Sciatic nerve (tissue), 2 donors: ENCODE results near the gene ZCCHC17. TPM values are rescaled to one million over a fixed set of nuclear protein-coding genes. Genes with fewer than 3 reads are reported as not detected.

ENCODE experiments used
- ATAC-seq: fragments of 200-7000 bp; cut with Tn5 transposase; one replicate; pipeline ENCODE4 v1.9.1; 2020; ENCODE audit warnings: mild to moderate bottlenecking, moderate library complexity
- DNase-seq: peaks from one replicate; pipeline ENCODE4 v3.0.0-alpha.2; 2020; ENCODE audit warnings: low spot score
- intact Hi-C: fragments of 100-400 bp; cut with DNase I; formaldehyde crosslinking; loops from one replicate; pipeline ENCODE4 v1.14.2; 2022
- total RNA-seq: library from RNA; stranded (reverse); fragmentation: NEBNext Ultra II Directional; extraction: Animal tissue kit (Norgen Biotek cat#: 25700); gene quantifications from one replicate; pipeline ENCODE4 v1.2.1, GENCODE V29; 2021
- donor health status: DM: no; HTN: no; CAD: no.
- donor health status: DM: no; HTN: no; CAD: no.

ZCCHC17 gene
- total RNA-seq, 1 donor from 2014 or later, result 27.1 TPM

GRCh38 chr1:31409946-31410858, 113.4 kb downstream of the ZCCHC17 start:
- no peak for ATAC-seq
- intact Hi-C loops, result no loop called here
- no peak for DNase-seq

DNA sequence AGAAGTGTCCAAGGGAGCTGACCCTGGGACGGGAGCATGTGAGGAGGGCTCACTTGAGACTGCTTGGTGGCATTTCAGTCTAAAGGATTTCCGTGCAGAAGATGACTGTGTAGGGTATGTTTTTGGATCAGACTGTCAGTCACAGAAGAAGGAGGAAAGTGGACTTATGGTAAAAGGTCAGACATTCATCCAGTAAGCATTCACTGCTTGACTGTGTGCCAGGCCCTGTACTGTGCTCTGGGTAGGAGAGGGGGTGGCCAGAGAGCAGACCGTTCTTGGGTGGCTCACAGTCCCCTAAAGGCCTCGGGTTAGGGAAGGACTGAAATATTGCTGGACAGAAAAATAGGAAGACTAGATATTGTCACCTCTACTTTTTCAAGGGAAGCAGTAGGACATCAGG, 114.0 kb downstream of the ZCCHC17 start:
- ATAC-seq (no peak), DNase-seq (no peak)
- intact Hi-C loops, result no loop called here

DNA sequence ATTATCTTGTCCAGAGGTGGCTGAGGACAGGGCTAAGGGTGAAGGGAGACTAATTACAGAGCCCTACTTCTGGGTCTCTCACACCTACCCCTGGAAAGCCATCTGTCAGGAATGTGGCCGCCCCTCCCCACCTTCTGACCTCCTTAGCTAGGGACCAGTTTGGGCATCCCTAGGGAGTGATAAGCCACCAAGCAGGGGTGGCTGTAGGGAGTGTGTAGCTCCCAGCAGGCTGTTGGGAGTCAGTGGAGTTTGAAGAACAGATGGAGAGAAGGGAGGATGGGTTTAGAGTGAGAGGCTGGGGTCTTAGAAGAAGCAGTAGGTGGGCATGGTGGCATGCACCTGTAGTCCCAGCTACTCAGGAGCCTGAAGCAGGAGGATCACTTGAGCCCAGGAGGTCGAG, 115.4 kb downstream of the ZCCHC17 start:
- DNase-seq (no peak), ATAC-seq (no peak)
- intact Hi-C loops, result no loop called here

GRCh38 chr1:31412732-31413404, 116.0 kb downstream of the ZCCHC17 start, which contains the start of gene SERINC2:
TSS of gene SERINC2 (plus strand) at chr1:31413213. CDS start at chr1:31413266, 53 bp downstream.
- DNase-seq (no peak), ATAC-seq (no peak)
- intact Hi-C loops, result no loop called here

DNA sequence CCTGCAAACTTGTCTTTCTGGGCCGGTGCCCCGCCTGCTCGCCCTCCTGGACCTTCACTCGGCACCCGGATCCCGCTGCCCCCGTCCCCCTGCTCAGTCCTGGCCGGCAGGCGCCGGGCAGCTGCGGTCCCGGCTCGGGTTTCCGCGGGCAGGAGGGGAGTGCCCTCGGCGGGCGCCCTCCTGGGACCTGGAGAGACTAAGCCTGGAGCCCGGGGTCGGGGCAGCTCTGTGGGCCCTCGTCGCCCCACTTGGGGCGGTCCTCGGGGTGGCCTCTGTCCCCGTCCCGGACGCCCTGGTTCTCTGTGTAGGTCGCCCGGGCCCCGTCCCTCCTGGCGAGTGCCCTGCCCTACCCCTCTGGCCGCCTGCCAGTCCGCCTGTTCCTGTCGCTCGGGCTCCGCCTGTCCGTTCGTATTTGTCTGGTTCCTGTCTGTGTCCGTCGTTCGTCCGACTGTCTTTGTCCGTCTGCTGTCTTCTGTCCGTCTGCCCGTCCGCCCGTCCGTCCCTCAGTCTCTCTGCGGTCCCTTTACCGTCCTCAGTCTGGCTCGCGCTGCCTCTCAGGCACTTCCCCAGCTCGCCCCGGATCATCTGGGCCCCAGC, 116.7 kb downstream of the ZCCHC17 start:
- ATAC-seq (peak; percentile 67), DNase-seq (peak; percentile 77)
- intact Hi-C loops, result no loop called here

Other genes with a start within 250 kb of the ZCCHC17 start
- gene PUM1, start 231.3 kb upstream of the ZCCHC17 start, total RNA-seq, result 144 TPM
- 0.13 TPM for gene NKAIN1, start 57.1 kb upstream of the ZCCHC17 start, total RNA-seq
- gene SNRNP40, start 244 bp upstream of the ZCCHC17 start, total RNA-seq, result 39.5 TPM
- gene FABP3, start 76.0 kb downstream of the ZCCHC17 start, total RNA-seq, result 6.5 TPM
- 1.4 TPM for gene SERINC2, start 116.2 kb downstream of the ZCCHC17 start, total RNA-seq